Astrocyte (in vitro differentiated cells and primary cell): ENCODE measurements around the gene PIAS1.

Source experiments
- EZH2 ChIP-seq: IDR thresholded peaks from 2 replicates; pipeline ENCODE4 v1.6.1; 2012; ENCODE audit warnings: mild to moderate bottlenecking, low read length, inconsistent platforms; ENCODE audit not compliant: insufficient read depth
- TF ChIP-seq, protein P1 (sequence below): IDR thresholded peaks from 2 replicates; pipeline ENCODE4 v1.5.1; 2011; ENCODE audit warnings: low read depth, mild to moderate bottlenecking, inconsistent platforms, low read length, moderate library complexity; ENCODE audit not compliant: insufficient read depth

DNA sequence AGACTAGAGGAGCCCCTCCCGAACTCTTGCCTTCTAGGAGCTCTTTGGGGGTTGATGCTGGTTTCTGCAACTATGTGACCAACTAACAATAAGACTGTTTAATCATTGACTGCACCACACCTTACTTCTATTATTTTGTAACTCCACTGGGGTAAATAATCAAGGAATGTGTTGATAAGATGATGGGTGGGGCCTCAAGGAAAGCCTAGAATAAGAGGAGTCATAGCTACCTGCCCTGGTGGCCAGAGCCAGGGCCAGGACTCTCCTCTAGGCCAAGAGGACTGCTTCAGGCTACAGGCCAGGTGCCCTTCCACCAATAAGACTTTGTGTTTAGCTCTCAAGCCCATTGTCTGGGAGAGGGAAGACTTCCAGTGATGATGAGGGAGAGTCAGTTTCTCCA lies 41.2 kb upstream of the PIAS1 start:
- TF ChIP-seq, protein P1, sequence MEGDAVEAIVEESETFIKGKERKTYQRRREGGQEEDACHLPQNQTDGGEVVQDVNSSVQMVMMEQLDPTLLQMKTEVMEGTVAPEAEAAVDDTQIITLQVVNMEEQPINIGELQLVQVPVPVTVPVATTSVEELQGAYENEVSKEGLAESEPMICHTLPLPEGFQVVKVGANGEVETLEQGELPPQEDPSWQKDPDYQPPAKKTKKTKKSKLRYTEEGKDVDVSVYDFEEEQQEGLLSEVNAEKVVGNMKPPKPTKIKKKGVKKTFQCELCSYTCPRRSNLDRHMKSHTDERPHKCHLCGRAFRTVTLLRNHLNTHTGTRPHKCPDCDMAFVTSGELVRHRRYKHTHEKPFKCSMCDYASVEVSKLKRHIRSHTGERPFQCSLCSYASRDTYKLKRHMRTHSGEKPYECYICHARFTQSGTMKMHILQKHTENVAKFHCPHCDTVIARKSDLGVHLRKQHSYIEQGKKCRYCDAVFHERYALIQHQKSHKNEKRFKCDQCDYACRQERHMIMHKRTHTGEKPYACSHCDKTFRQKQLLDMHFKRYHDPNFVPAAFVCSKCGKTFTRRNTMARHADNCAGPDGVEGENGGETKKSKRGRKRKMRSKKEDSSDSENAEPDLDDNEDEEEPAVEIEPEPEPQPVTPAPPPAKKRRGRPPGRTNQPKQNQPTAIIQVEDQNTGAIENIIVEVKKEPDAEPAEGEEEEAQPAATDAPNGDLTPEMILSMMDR, result no peak
- no peak for TF ChIP-seq EZH2
